Measurements from ENCODE around the gene CFAP57. TPM values are rescaled to one million over a fixed set of nuclear protein-coding genes. Genes with fewer than 3 reads are reported as not detected.

CFAP57 gene
- total and polyA plus RNA-seq, 9 of the 15 experiments (the other 6 are each of a cell fraction or from before 2014, with no cell fraction given): 0.04 to 0.22 (median 0.07) TPM; not detected in 3

DNA sequence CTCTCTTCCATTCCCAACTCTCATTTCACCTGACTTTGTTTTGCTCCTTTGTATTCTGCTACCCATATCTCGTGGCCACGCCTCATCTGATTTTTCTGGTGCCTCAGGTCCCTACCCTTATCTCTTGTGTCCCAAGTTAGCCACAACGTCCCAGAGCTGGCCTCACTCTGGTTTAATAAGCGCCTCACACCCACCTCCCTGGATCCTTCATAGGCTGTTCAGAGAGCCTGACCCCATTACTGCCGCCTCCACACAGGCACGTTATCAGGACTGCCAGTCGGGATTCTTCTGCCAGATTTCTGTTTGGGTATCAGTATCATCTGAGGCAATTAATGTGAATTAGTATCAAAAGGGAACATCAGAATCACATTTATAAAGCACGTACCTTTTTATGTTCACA is 62.9 kb downstream of the CFAP57 start:
- no TSS peak for BruUV-seq (replicated peaks)
- peaks cover 26 to 63% of the 10 kb centered on the region in 2 experiments for H3K27me3 ChIP-seq (ENCODE audit: control insufficient read depth in 2 of 2, insufficient read depth in 2 of 2, low read length in 2 of 2)
- H4K20me1 ChIP-seq (replicated peaks; ENCODE audit: control insufficient read depth, insufficient read depth, low read length): peaks cover 9% of the 10 kb centered on the region; the same call in 1 of the 2 replicates
- 1% methylated on average over 8 of the region's 8 CpGs for WGBS (ENCODE audit: insufficient coverage, low coverage, missing lambda C conversion rate)
- ChIA-PET CTCF (ENCODE audit: low intra/inter-chr PET ratio) (no interaction called here), POLR2A (interaction anchor here (1.3 kb wide), 1 partner anchor 13 kb away, joined by 4 read pairs; no protein-coding TSS in a partner anchor)
- H3K9me1 ChIP-seq (ENCODE audit: control insufficient read depth, insufficient read depth, low read length): no peaks in the 10 kb centered on the region
- no peaks in the 10 kb centered on the region for H3K36me3 ChIP-seq (ENCODE audit: control insufficient read depth, insufficient read depth, low read length)
- H3K27ac ChIP-seq (ENCODE audit: extremely low read depth, low read depth, low read length): no peak overlapping the region
- ATAC-seq (no peak), FAIRE-seq (no peak), DNase-seq (ENCODE audit: extremely low read depth in 1 of 4, low spot score in 3 of 4) (no peak)
- no peak overlapping the region for H3K4me2 ChIP-seq (ENCODE audit: insufficient read depth, low read length)
- peak in 1 of 2 experiments; percentile 32; a peak in 1 of 4 replicates for TF ChIP-seq KDM1A (IDR thresholded peaks at IDR 0.05)
- TF ChIP-seq HDAC6 (IDR thresholded peaks at IDR 0.05; ENCODE audit: low read depth, low read length): no peak
- H3K79me2 ChIP-seq (ENCODE audit: control insufficient read depth, insufficient read depth, low read length): no peaks in the 10 kb centered on the region
- H3K9me3 ChIP-seq (replicated peaks; ENCODE audit: control insufficient read depth, insufficient read depth, low read depth, low read length): no peaks in the 10 kb centered on the region
- no peak overlapping the region for H3K9ac ChIP-seq (ENCODE audit: insufficient read depth in 1 of 2, low read depth in 2 of 2, low read length in 2 of 2)
- intact Hi-C loops (cut with micrococcal nuclease) (no loop called here), in situ Hi-C loops (cut with MboI) (loop anchor here (10.0 kb wide), 1 partner anchor 700 kb away; the partner anchor contains the start of gene ARTN)
- no peak overlapping the region for H3K4me3 ChIP-seq
- no peak overlapping the region for H2AFZ ChIP-seq (ENCODE audit: low read depth, low read length)
- no peaks in the 10 kb centered on the region for H3K4me1 ChIP-seq (replicated peaks in 1 of 2; ENCODE audit: control insufficient read depth in 2 of 2, insufficient read depth in 2 of 2, low read length in 2 of 2)

DNA sequence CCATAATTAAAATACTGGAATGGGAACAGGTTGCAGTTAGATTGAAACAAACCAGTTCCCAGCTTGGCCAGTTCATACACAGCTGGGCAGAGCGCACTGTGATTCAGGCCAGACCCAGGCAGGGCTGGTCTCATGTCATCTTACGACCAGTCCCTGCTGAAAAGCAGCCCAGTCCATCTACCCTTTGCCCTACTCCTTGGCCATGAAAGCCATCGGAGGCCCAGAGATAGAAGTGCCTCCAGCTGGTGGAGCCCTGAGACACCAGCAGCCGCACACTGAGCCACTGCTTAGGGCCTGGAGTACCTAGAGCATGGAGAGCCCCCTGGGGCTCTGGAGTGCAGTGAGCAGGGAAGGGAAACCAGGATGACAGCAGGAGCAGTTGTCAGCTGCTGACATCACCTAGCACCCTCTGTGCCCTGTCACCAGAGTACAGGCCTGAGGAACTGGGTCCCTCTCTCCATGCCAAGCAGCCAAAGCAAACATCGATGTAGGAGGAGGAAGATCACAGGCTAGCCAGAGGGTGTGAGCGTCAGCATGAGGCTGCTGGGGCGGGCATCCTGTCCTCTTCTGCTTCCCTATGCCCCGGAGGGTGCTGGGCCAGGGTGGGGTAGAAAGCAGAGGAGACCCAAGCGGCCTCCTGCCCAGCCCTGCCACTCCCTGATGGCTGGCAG is 63.5 kb downstream of the CFAP57 start:
- Histone ChIP-seq H2AFZ (ENCODE audit: low read depth, low read length) (no peak overlapping the region), H3K9me1 (ENCODE audit: control insufficient read depth, insufficient read depth, low read length) (no peaks in the 10 kb centered on the region), H3K36me3 (ENCODE audit: control insufficient read depth, insufficient read depth, low read length) (no peaks in the 10 kb centered on the region), H3K4me3 (no peak overlapping the region), H3K27ac (ENCODE audit: extremely low read depth, low read depth, low read length) (no peak overlapping the region), H3K4me1 (replicated peaks in 1 of 2; ENCODE audit: control insufficient read depth in 2 of 2, insufficient read depth in 2 of 2, low read length in 2 of 2) (no peaks in the 10 kb centered on the region), H3K27me3 (ENCODE audit: control insufficient read depth in 2 of 2, insufficient read depth in 2 of 2, low read length in 2 of 2) (peaks cover 26 to 61% of the 10 kb centered on the region in 2 experiments), H4K20me1 (replicated peaks; ENCODE audit: control insufficient read depth, insufficient read depth, low read length) (peaks cover 7% of the 10 kb centered on the region; the same call in 1 of the 2 replicates), H3K79me2 (ENCODE audit: control insufficient read depth, insufficient read depth, low read length) (no peaks in the 10 kb centered on the region), H3K9ac (ENCODE audit: insufficient read depth in 1 of 2, low read depth in 2 of 2, low read length in 2 of 2) (no peak overlapping the region), H3K4me2 (ENCODE audit: insufficient read depth, low read length) (no peak overlapping the region), H3K9me3 (replicated peaks; ENCODE audit: control insufficient read depth, insufficient read depth, low read depth, low read length) (no peaks in the 10 kb centered on the region)
- POLR2A ChIA-PET: interaction anchor here (1.3 kb wide), 1 partner anchor 13 kb away, joined by 4 read pairs; no protein-coding TSS in a partner anchor
- intact Hi-C loops (cut with micrococcal nuclease): no loop called here
- CTCF ChIA-PET (ENCODE audit: low intra/inter-chr PET ratio): no interaction called here
- DNase-seq (ENCODE audit: extremely low read depth in 1 of 4, low spot score in 3 of 4) (no peak), ATAC-seq (no peak), FAIRE-seq (no peak)
- in situ Hi-C loops (cut with MboI): loop anchor here (10.0 kb wide), 1 partner anchor 699 kb away; the partner anchor contains the start of gene ARTN
- TF ChIP-seq ZNF584 (CRISPR knock-in tag; IDR thresholded peaks at IDR 0.05; ENCODE audit: low read depth): no peak
- no peak for TF ChIP-seq ZC3H11A (IDR thresholded peaks at IDR 0.05; ENCODE audit: low read depth, low read length)
- no peak for TF ChIP-seq ZNF224 (CRISPR knock-in tag; IDR thresholded peaks at IDR 0.05)
- no TSS peak for BruUV-seq (replicated peaks)
- WGBS (ENCODE audit: insufficient coverage, low coverage, missing lambda C conversion rate): 3% methylated on average over 9 of the region's 9 CpGs

Data from K562 (cell line).